ENCODE measurements around the gene PIP4K2A.

The PIP4K2A gene

GRCh38 chr10:22589851-22590514 lies 124.4 kb downstream of the PIP4K2A start:
- Mint-ChIP-seq H3K27me3 (ENCODE audit: low read depth, poor library complexity) (peaks cover 8% of the 10 kb centered on the region), H3K4me1 (peaks cover 30% of the 10 kb centered on the region), H3K9me3 (no peaks in the 10 kb centered on the region), H3K27ac (no peak overlapping the region), H3K4me3 (no peak overlapping the region), H3K36me3 (ENCODE audit: low read depth) (peaks cover 32% of the 10 kb centered on the region)
- no peak for DNase-seq
- no peak for TF ChIP-seq CTCF (IDR thresholded peaks at IDR 0.05)

GRCh38 chr10:22588462-22588861 lies 125.9 kb downstream of the PIP4K2A start:
- no peak overlapping the region for H3K4me3 Mint-ChIP-seq
- TF ChIP-seq CTCF (IDR thresholded peaks at IDR 0.05), result no peak
- H3K27ac Mint-ChIP-seq, result no peak overlapping the region
- H3K4me1 Mint-ChIP-seq, result peaks cover 39% of the 10 kb centered on the region
- no peak for DNase-seq
- no peaks in the 10 kb centered on the region for H3K9me3 Mint-ChIP-seq
- H3K36me3 Mint-ChIP-seq (ENCODE audit: low read depth), result peaks cover 34% of the 10 kb centered on the region
- H3K27me3 Mint-ChIP-seq (ENCODE audit: low read depth, poor library complexity), result peaks cover 3% of the 10 kb centered on the region

- Mint-ChIP-seq H3K36me3 (ENCODE audit: low read depth) (peaks cover 42% of the 10 kb centered on the region), H3K4me3 (no peak overlapping the region), H3K27me3 (ENCODE audit: low read depth, poor library complexity) (no peaks in the 10 kb centered on the region), H3K4me1 (peaks cover 15% of the 10 kb centered on the region), H3K9me3 (no peaks in the 10 kb centered on the region), H3K27ac (peak overlapping the region; percentile 53)
- TF ChIP-seq CTCF (IDR thresholded peaks at IDR 0.05), result no peak
- DNase-seq, result no peak
Observed at GRCh38 chr10:22583683-22584082, 130.7 kb downstream of the PIP4K2A start.

GRCh38 chr10:22581461-22581860 lies 132.9 kb downstream of the PIP4K2A start:
- H3K9me3 Mint-ChIP-seq, result no peaks in the 10 kb centered on the region
- H3K27ac Mint-ChIP-seq, result no peak overlapping the region
- no peak for DNase-seq
- no peak overlapping the region for H3K4me3 Mint-ChIP-seq
- H3K4me1 Mint-ChIP-seq, result peaks cover 21% of the 10 kb centered on the region
- H3K36me3 Mint-ChIP-seq (ENCODE audit: low read depth), result peaks cover 45% of the 10 kb centered on the region
- H3K27me3 Mint-ChIP-seq (ENCODE audit: low read depth, poor library complexity), result no peaks in the 10 kb centered on the region
- no peak for TF ChIP-seq CTCF (IDR thresholded peaks at IDR 0.05)

- Mint-ChIP-seq H3K4me1 (peaks cover 21% of the 10 kb centered on the region), H3K27me3 (ENCODE audit: low read depth, poor library complexity) (no peaks in the 10 kb centered on the region), H3K36me3 (ENCODE audit: low read depth) (peaks cover 51% of the 10 kb centered on the region), H3K27ac (no peak overlapping the region), H3K9me3 (no peaks in the 10 kb centered on the region), H3K4me3 (no peak overlapping the region)
- DNase-seq, result no peak
- TF ChIP-seq CTCF (IDR thresholded peaks at IDR 0.05), result no peak
Observed at GRCh38 chr10:22580711-22581110, 133.7 kb downstream of the PIP4K2A start.

GRCh38 chr10:22579826-22580225 lies 134.6 kb downstream of the PIP4K2A start:
- Mint-ChIP-seq H3K4me1 (peaks cover 17% of the 10 kb centered on the region), H3K27ac (no peak overlapping the region), H3K36me3 (ENCODE audit: low read depth) (peaks cover 56% of the 10 kb centered on the region), H3K9me3 (no peaks in the 10 kb centered on the region), H3K27me3 (ENCODE audit: low read depth, poor library complexity) (no peaks in the 10 kb centered on the region), H3K4me3 (no peak overlapping the region)
- TF ChIP-seq CTCF (IDR thresholded peaks at IDR 0.05), result no peak
- no peak for DNase-seq

Measured in nephron progenitor cell (in vitro differentiated cells).